Endothelial cell of umbilical vein (primary cell): ENCODE measurements around the gene LRRC8E. TPM values are rescaled to one million over a fixed set of nuclear protein-coding genes. Genes with fewer than 3 reads are reported as not detected.

Experiments used
- BruUV-seq: library from RNA; stranded (reverse); fragments of 400-500 nt; replicated peaks from 2 replicates; lab custom pipeline; 2021; lab: Mats Ljungman, UMichigan
- CTCF ChIA-PET: fragments of 300-600, 350-600 bp; sonication (Branson Sonifier 250); formaldehyde crosslinking; loops from one replicate; lab custom pipeline; 2021; ENCODE audit warnings: antibody characterized with exemption, inconsistent platforms; lab: Charles Lee
- POLR2A ChIA-PET: fragments of 300-600, 350-600 bp; sonication (Branson Sonifier 250); formaldehyde crosslinking; loops from one replicate; lab custom pipeline; 2021; ENCODE audit warnings: antibody characterized with exemption, inconsistent platforms; lab: Charles Lee
- DNase-seq: peaks from one replicate; pipeline ENCODE4 v3.0.0-alpha.2; 2011; ENCODE audit warnings: low read depth, low spot score
- FAIRE-seq: peaks from 2 replicates; lab custom pipeline; 2011; peaks lifted over from hg19 to GRCh38; lab: Jason Lieb, UNC
- H2AFZ ChIP-seq: 2 replicates; pipeline ENCODE4 v1.6.0; 2012; ENCODE audit warnings: low read depth, low read length, control low read depth, inconsistent platforms
- H3K27ac ChIP-seq: 2 replicates; pipeline ENCODE4 v1.5.1; 2011; ENCODE audit warnings: low read depth, mild to moderate bottlenecking, control low read depth, low read length, moderate library complexity; ENCODE audit not compliant: insufficient read depth
- H3K27me3 ChIP-seq, 2 experiments: 2 replicates each; pipeline versions ENCODE4 v1.6.0 to v1.6.1; 2011; ENCODE audit warnings: low read length in 2 of 2, mixed read lengths in 1 of 2; ENCODE audit not compliant: control insufficient read depth in 2 of 2, insufficient read depth in 2 of 2
- H3K36me3 ChIP-seq, 2 experiments: 2 replicates in 1 of 2; 3 replicates in 1 of 2; pipeline ENCODE4 v1.5.1; 2011; ENCODE audit warnings: low read length in 2 of 2, mild to moderate bottlenecking in 1 of 2, moderate library complexity in 1 of 2; ENCODE audit not compliant: control insufficient read depth in 2 of 2, insufficient read depth in 2 of 2; ENCODE audit errors: extremely low read depth in 1 of 2
- H3K4me1 ChIP-seq: 3 replicates; pipeline ENCODE4 v1.5.1; 2011; ENCODE audit warnings: mild to moderate bottlenecking, low read length; ENCODE audit not compliant: control insufficient read depth, insufficient read depth; ENCODE audit errors: extremely low read depth
- H3K4me2 ChIP-seq: 2 replicates; pipeline ENCODE4 v1.6.1; 2011; ENCODE audit warnings: low read length, control low read depth, mixed read lengths; ENCODE audit not compliant: insufficient read depth
- H3K4me3 ChIP-seq, 3 experiments: fragments of 200-600 bp in 1 of 3; sonication (generic), shearing (Covaris generic) in 1 of 3; replicated peaks in 1 of 3; 2 replicates each; pipeline ENCODE4 v1.5.1; 2011 to 2016; ENCODE audit warnings: control low read depth in 3 of 3, low read length in 3 of 3, mild to moderate bottlenecking in 2 of 3, inconsistent platforms in 1 of 3, low read depth in 1 of 3, moderate library complexity in 1 of 3; ENCODE audit not compliant: insufficient read depth in 1 of 3
- H3K79me2 ChIP-seq: 2 replicates; pipeline ENCODE4 v1.6.0; 2012; ENCODE audit warnings: low read length, inconsistent platforms; ENCODE audit not compliant: control insufficient read depth, insufficient read depth
- H3K9ac ChIP-seq: replicated peaks from 2 replicates; pipeline ENCODE3; 2011; ENCODE audit warnings: low read length, control low read depth; ENCODE audit not compliant: insufficient read depth; ENCODE audit errors: extremely low read depth
- H3K9me1 ChIP-seq: replicated peaks from 3 replicates; pipeline ENCODE4 v1.6.0; 2011; ENCODE audit warnings: mild to moderate bottlenecking, low read length; ENCODE audit not compliant: control insufficient read depth, insufficient read depth; ENCODE audit errors: extremely low read depth
- H3K9me3 ChIP-seq: replicated peaks from 2 replicates; pipeline ENCODE4 v1.5.1; 2012; ENCODE audit warnings: low read length, inconsistent platforms; ENCODE audit not compliant: control insufficient read depth, insufficient read depth
- H4K20me1 ChIP-seq: replicated peaks from 2 replicates; pipeline ENCODE3; 2011; ENCODE audit warnings: mild to moderate bottlenecking, low read length; ENCODE audit not compliant: control insufficient read depth, insufficient read depth; ENCODE audit errors: extremely low read depth
- EZH2 ChIP-seq: IDR thresholded peaks from 2 replicates; pipeline ENCODE4 v1.6.1; 2012; ENCODE audit warnings: borderline replicate concordance, low read depth, mild to moderate bottlenecking, moderate library complexity, low read length, inconsistent platforms; ENCODE audit not compliant: severe bottlenecking
- FOS ChIP-seq: IDR thresholded peaks from 2 replicates; pipeline ENCODE4 v1.6.1; 2011; ENCODE audit warnings: mild to moderate bottlenecking, low read length, moderate library complexity, borderline replicate concordance; ENCODE audit not compliant: insufficient read depth
- GATA2 ChIP-seq: IDR thresholded peaks from 2 replicates; pipeline ENCODE4 v1.7.0; 2011; ENCODE audit warnings: low read depth, mild to moderate bottlenecking, moderate library complexity, mixed read lengths, low read length; ENCODE audit not compliant: insufficient read length, insufficient read depth
- JUN ChIP-seq: IDR thresholded peaks from 2 replicates; pipeline ENCODE4 v1.6.1; 2011; ENCODE audit warnings: borderline replicate concordance, low read depth; ENCODE audit not compliant: insufficient read length, insufficient read depth
- MYC ChIP-seq: IDR thresholded peaks from one replicate; pipeline ENCODE4 v1.6.1; 2011; ENCODE audit warnings: mild to moderate bottlenecking, low read depth, low read length
- POLR2A ChIP-seq: IDR thresholded peaks from 2 replicates; pipeline ENCODE4 v1.6.1; 2012; ENCODE audit warnings: low read depth, mild to moderate bottlenecking, control low read depth, low read length
- POLR2AphosphoS5 ChIP-seq: IDR thresholded peaks from 2 replicates; pipeline ENCODE4 v1.6.1; 2012; ENCODE audit warnings: low read depth, mild to moderate bottlenecking, control low read depth, low read length, moderate library complexity; ENCODE audit not compliant: insufficient read depth
- dilution Hi-C: fragments of 300-500 bp; cut with MboI; formaldehyde crosslinking; loops from one replicate; pipeline ENCODE4 v1.15.0; 2019; ENCODE audit warnings: low sequenced_read_pairs; ENCODE audit not compliant: extremely low pct_ligation_motif_present
- intact Hi-C: fragments of 100-400 bp; cut with micrococcal nuclease; formaldehyde crosslinking; loops from one replicate; pipeline ENCODE4 v1.10.0; 2022
- polyA plus RNA-seq, 4 experiments: library from polyadenylated mRNA; depleted of rRNA in 3 of 4; stranded (reverse) in 3 of 4; unstranded in 1 of 4; fragments of >200 nt; gene quantifications; 2 replicates each; pipeline versions ENCODE4 v1.2.1 to v1.2.3, GENCODE V29; 2011 to 2012; ENCODE audit warnings: missing spikeins in 1 of 4
- total RNA-seq: library from RNA; stranded (reverse); gene quantifications from 2 replicates; pipeline ENCODE4 v1.2.3, GENCODE V29; 2021
- TF ChIP-seq, protein P1 (sequence below), 2 donors: IDR thresholded peaks; 1 replicate in 1 of 2; 2 replicates in 1 of 2; pipeline ENCODE4 v1.5.1; 2011; ENCODE audit warnings: low read length in 2 of 2, mild to moderate bottlenecking in 2 of 2, moderate library complexity in 2 of 2, control low read depth in 1 of 2, inconsistent platforms in 1 of 2, low read depth in 1 of 2; ENCODE audit not compliant: insufficient read depth in 1 of 2; ENCODE audit errors: extremely low read depth in 1 of 2
- TF ChIP-seq, protein P2 (sequence below): IDR thresholded peaks from 2 replicates; pipeline ENCODE4 v1.6.1; 2011; ENCODE audit not compliant: insufficient read depth, insufficient read length

The LRRC8E gene
- total and polyA plus RNA-seq, 2 donors (not counting 3 experiments of a cell fraction or from before 2014, with no cell fraction given) = 1.1 to 1.6 TPM

DNA sequence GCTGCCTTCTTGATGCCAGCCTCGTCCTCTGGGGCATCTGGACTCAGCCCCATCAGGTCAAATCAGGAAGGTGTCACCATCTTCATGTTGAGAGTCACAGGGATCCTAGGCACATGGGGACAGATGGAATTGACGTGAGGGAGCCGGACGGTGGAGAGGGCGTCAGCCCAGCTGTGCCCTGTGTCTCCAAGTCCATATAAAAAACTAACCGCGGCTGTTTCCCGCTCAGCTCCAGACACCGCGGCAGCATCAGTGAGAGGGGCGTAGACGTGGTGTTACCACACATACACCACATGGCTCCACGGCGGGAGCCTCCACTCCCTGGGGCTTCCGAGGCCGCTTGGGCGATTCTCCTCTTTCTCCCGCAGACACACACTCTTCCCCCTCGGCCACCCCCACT lies 8.5 kb upstream of the LRRC8E start:
- Histone ChIP-seq H2AFZ (no peak overlapping the region), H3K4me3 (no peak overlapping the region), H3K36me3 (no peaks in the 10 kb centered on the region), H3K4me2 (no peak overlapping the region), H3K27ac (no peak overlapping the region), H3K9ac (no peak overlapping the region), H3K79me2 (no peaks in the 10 kb centered on the region), H3K9me1 (no peaks in the 10 kb centered on the region), H3K9me3 (no peaks in the 10 kb centered on the region), H3K27me3 (peaks cover 0 to 4% of the 10 kb centered on the region in 2 experiments), H3K4me1 (no peaks in the 10 kb centered on the region), H4K20me1 (no peaks in the 10 kb centered on the region)
- ChIA-PET CTCF (interaction anchor here (1.2 to 1.3 kb wide), 2 partner anchors 10 to 24 kb away, joined by 4 read pairs; partner anchors contain the start of gene MAP2K7), POLR2A (no interaction called here)
- DNase-seq (no peak), FAIRE-seq (no peak)
- BruUV-seq = no TSS peak
- dilution Hi-C loops (no loop called here), intact Hi-C loops (no loop called here)
- TF ChIP-seq POLR2AphosphoS5 = no peak
- TF ChIP-seq, protein P1, sequence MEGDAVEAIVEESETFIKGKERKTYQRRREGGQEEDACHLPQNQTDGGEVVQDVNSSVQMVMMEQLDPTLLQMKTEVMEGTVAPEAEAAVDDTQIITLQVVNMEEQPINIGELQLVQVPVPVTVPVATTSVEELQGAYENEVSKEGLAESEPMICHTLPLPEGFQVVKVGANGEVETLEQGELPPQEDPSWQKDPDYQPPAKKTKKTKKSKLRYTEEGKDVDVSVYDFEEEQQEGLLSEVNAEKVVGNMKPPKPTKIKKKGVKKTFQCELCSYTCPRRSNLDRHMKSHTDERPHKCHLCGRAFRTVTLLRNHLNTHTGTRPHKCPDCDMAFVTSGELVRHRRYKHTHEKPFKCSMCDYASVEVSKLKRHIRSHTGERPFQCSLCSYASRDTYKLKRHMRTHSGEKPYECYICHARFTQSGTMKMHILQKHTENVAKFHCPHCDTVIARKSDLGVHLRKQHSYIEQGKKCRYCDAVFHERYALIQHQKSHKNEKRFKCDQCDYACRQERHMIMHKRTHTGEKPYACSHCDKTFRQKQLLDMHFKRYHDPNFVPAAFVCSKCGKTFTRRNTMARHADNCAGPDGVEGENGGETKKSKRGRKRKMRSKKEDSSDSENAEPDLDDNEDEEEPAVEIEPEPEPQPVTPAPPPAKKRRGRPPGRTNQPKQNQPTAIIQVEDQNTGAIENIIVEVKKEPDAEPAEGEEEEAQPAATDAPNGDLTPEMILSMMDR (IDR thresholded peaks at IDR 0.05; ENCODE audit: extremely low read depth in 1 of 2, insufficient read depth in 1 of 2, low read depth in 1 of 2, low read length in 2 of 2) = no peak

DNA sequence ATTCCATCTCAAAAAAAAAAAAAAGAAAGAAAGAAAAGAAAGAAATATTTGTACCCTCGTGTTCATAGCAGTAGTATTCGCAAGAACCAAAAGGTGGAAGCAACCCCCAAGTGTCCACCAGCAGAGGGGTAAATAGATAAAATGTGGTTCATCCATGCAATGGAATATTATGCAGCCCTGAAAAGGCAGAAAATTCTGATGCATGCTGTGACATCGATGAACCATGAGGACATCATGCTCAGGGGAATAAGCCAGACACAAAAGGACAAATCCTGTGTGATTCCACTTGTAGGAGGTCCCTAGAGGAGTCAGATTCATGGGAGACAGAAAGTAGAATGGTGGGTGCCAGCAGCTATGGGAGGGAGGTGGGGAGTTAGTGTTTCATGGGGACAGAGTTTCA lies 6.4 kb upstream of the LRRC8E start:
- H2AFZ ChIP-seq = no peak overlapping the region
- H3K9ac ChIP-seq = no peak overlapping the region
- no peaks in the 10 kb centered on the region for H3K27me3 ChIP-seq
- ChIA-PET POLR2A (no interaction called here), CTCF (interaction anchor here (1.0 to 1.6 kb wide), 3 partner anchors 13 to 201 kb away, joined by 3 to 4 read pairs (median 3); partner anchors contain the start of genes MAP2K7 and TRAPPC5)
- H3K4me2 ChIP-seq = no peak overlapping the region
- dilution Hi-C loops (no loop called here), intact Hi-C loops (no loop called here)
- TF ChIP-seq POLR2A (no peak), JUN (no peak), GATA2 (no peak), FOS (no peak), EZH2 (no peak), MYC (no peak), POLR2AphosphoS5 (no peak)
- TF ChIP-seq, protein P2, sequence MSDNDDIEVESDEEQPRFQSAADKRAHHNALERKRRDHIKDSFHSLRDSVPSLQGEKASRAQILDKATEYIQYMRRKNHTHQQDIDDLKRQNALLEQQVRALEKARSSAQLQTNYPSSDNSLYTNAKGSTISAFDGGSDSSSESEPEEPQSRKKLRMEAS = no peak
- TF ChIP-seq, protein P1 (IDR thresholded peaks at IDR 0.05; ENCODE audit: extremely low read depth in 1 of 2, insufficient read depth in 1 of 2, low read depth in 1 of 2, low read length in 2 of 2) = no peak
- no peaks in the 10 kb centered on the region for H3K79me2 ChIP-seq
- no peak overlapping the region for H3K27ac ChIP-seq
- no peaks in the 10 kb centered on the region for H3K9me3 ChIP-seq
- H3K4me1 ChIP-seq = no peaks in the 10 kb centered on the region
- BruUV-seq = no TSS peak
- no peak for DNase-seq
- no peaks in the 10 kb centered on the region for H3K36me3 ChIP-seq
- H3K9me1 ChIP-seq = no peaks in the 10 kb centered on the region
- no peaks in the 10 kb centered on the region for H4K20me1 ChIP-seq
- FAIRE-seq = no peak
- H3K4me3 ChIP-seq = no peak overlapping the region
